Natural killer cell (primary cell): ENCODE data around the gene SLBP. TPM values are rescaled to one million over a fixed set of nuclear protein-coding genes. Genes with fewer than 3 reads are reported as not detected.
A peak's percentile ranks its signal among the peaks of the same experiment; 100 is the strongest.

Source experiments
- ATAC-seq, 3 donors: fragments of 150-1000 bp in 2 of 3; fragments of 200-7000 bp in 1 of 3; cut with Tn5 transposase; 1 replicate in 1 of 3; 2 replicates in 2 of 3; pipeline ENCODE4 v1.10.0; 2021; ENCODE audit warnings: mild to moderate bottlenecking in 2 of 3, moderate library complexity in 2 of 3
- DNase-seq, 2 donors: peaks; one replicate each; pipeline versions ENCODE4 v3.0.0 to v3.0.0-alpha.2; 2013 to 2021; ENCODE audit warnings: mixed read lengths in 1 of 2
- H3K27ac ChIP-seq: one replicate; pipeline ENCODE4 v1.5.1; 2013; ENCODE audit warnings: mild to moderate bottlenecking, low read length
- H3K27me3 ChIP-seq: one replicate; pipeline ENCODE4 v1.6.1; 2013; ENCODE audit warnings: low read length; ENCODE audit not compliant: control insufficient read depth, insufficient read depth
- H3K36me3 ChIP-seq: one replicate; pipeline ENCODE4 v1.6.1; 2013; ENCODE audit warnings: low read length; ENCODE audit not compliant: control insufficient read depth, insufficient read depth
- H3K4me1 ChIP-seq: one replicate; pipeline ENCODE4 v1.6.1; 2013; ENCODE audit warnings: low read length; ENCODE audit not compliant: control insufficient read depth, insufficient read depth
- H3K4me3 ChIP-seq: one replicate; pipeline ENCODE4 v1.5.1; 2013; ENCODE audit warnings: low read length
- H3K9me3 ChIP-seq: one replicate; pipeline ENCODE4 v1.6.1; 2013; ENCODE audit warnings: low read length; ENCODE audit not compliant: control insufficient read depth, insufficient read depth
- H3K27ac Mint-ChIP-seq, 2 donors: one replicate each; pipeline ENCODE4 v1.8.0; 2022; ENCODE audit warnings: mild to moderate bottlenecking in 2 of 2, mixed read lengths in 2 of 2, moderate library complexity in 1 of 2
- H3K27me3 Mint-ChIP-seq, 2 donors: one replicate each; pipeline ENCODE4 v1.8.0; 2022; ENCODE audit warnings: low read depth in 2 of 2, mixed read lengths in 2 of 2
- H3K36me3 Mint-ChIP-seq: one replicate; pipeline ENCODE4 v1.8.0; 2022; ENCODE audit warnings: mixed read lengths
- H3K4me1 Mint-ChIP-seq, 2 donors: one replicate each; pipeline ENCODE4 v1.8.0; 2022; ENCODE audit warnings: mixed read lengths in 2 of 2
- H3K4me3 Mint-ChIP-seq: one replicate; pipeline ENCODE4 v1.8.0; 2022; ENCODE audit warnings: mild to moderate bottlenecking, moderate library complexity, mixed read lengths
- H3K9me3 Mint-ChIP-seq, 2 donors: one replicate each; pipeline ENCODE4 v1.8.0; 2022; ENCODE audit warnings: mixed read lengths in 2 of 2
- WGBS: methylation state at CpG from one replicate; pipeline ENCODE4 v1.1.7; 2013; ENCODE audit warnings: missing lambda C conversion rate; ENCODE audit not compliant: insufficient coverage; 5-methylcytosine and 5-hydroxymethylcytosine counted together
- intact Hi-C: fragments of 100-400 bp; cut with micrococcal nuclease; formaldehyde crosslinking; loops from one replicate; pipeline ENCODE4 v1.14.2; 2022
- total RNA-seq, 4 donors: library from RNA; stranded (reverse); fragments of 120-200 nt in 1 of 4; gene quantifications; one replicate each; pipeline versions ENCODE4 v1.2.3 to v1.2.4, GENCODE V29; 2013 to 2022
- TF ChIP-seq, protein P1 (sequence below): fragments of 200-600 bp; IDR thresholded peaks from one replicate; pipeline ENCODE4 v1.8.0; 2022; ENCODE audit warnings: antibody characterized with exemption

The SLBP gene
- total RNA-seq, 3 donors from 2014 or later (not counting 1 experiment from before 2014, with no cell fraction given) = 29.5 to 38.8 (median 38.6) TPM

DNA sequence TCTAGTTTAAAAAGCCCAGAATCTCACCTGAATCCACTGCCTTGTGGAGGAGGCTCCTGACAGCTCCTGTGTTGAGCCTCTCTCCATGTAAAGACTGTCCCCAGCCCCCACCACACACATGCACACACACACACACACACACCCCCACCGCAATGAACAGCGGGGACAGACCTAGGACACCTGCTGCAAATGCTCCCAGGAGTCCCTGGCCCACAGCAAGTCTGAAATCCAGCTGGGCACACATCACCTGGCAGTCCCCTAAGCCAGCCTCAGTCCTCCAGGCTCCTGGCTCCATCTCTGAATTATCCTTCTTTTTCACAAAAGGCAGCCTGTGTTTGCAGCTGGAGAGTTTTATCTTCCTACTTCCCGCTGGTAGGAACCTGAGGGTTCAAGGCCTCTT is 21.4 kb downstream of the SLBP start:
- TF ChIP-seq, protein P1, sequence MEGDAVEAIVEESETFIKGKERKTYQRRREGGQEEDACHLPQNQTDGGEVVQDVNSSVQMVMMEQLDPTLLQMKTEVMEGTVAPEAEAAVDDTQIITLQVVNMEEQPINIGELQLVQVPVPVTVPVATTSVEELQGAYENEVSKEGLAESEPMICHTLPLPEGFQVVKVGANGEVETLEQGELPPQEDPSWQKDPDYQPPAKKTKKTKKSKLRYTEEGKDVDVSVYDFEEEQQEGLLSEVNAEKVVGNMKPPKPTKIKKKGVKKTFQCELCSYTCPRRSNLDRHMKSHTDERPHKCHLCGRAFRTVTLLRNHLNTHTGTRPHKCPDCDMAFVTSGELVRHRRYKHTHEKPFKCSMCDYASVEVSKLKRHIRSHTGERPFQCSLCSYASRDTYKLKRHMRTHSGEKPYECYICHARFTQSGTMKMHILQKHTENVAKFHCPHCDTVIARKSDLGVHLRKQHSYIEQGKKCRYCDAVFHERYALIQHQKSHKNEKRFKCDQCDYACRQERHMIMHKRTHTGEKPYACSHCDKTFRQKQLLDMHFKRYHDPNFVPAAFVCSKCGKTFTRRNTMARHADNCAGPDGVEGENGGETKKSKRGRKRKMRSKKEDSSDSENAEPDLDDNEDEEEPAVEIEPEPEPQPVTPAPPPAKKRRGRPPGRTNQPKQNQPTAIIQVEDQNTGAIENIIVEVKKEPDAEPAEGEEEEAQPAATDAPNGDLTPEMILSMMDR = no peak
- Mint-ChIP-seq H3K27me3 (no peaks in the 10 kb centered on the region), H3K9me3 (no peaks in the 10 kb centered on the region), H3K4me3 (no peak overlapping the region), H3K4me1 (no peaks in the 10 kb centered on the region), H3K36me3 (no peaks in the 10 kb centered on the region), H3K27ac (no peak overlapping the region)
- Histone ChIP-seq H3K36me3 (peaks cover 35% of the 10 kb centered on the region), H3K4me1 (no peaks in the 10 kb centered on the region), H3K9me3 (no peaks in the 10 kb centered on the region), H3K4me3 (no peak overlapping the region), H3K27ac (no peak overlapping the region), H3K27me3 (no peaks in the 10 kb centered on the region)
- 100% methylated on average over 3 of the region's 3 CpGs for WGBS
- intact Hi-C loops = no loop called here
- DNase-seq = no peak
- ATAC-seq = no peak

- peaks cover 7 to 11% of the 10 kb centered on the region in 2 donors for H3K4me1 Mint-ChIP-seq
- peak overlapping the region; percentile 50 for H3K4me3 Mint-ChIP-seq
- intact Hi-C loops = no loop called here
- no peaks in the 10 kb centered on the region for H3K36me3 Mint-ChIP-seq
- no peak overlapping the region for H3K27ac Mint-ChIP-seq
- Histone ChIP-seq H3K36me3 (peaks cover 5% of the 10 kb centered on the region), H3K4me1 (peaks cover 17% of the 10 kb centered on the region), H3K4me3 (no peak overlapping the region), H3K9me3 (no peaks in the 10 kb centered on the region), H3K27ac (no peak overlapping the region), H3K27me3 (no peaks in the 10 kb centered on the region)
- TF ChIP-seq, protein P1 = no peak
- DNase-seq = no peak
- WGBS = 81% methylated on average over 7 of the region's 7 CpGs
- H3K27me3 Mint-ChIP-seq = no peaks in the 10 kb centered on the region
- no peak for ATAC-seq
- no peaks in the 10 kb centered on the region for H3K9me3 Mint-ChIP-seq
These were observed 25.6 kb downstream of the SLBP start for GRCh38 chr4:1686440-1687036.

- Histone ChIP-seq H3K4me1 (peaks cover 17% of the 10 kb centered on the region), H3K27me3 (no peaks in the 10 kb centered on the region), H3K9me3 (no peaks in the 10 kb centered on the region), H3K36me3 (no peaks in the 10 kb centered on the region), H3K27ac (no peak overlapping the region), H3K4me3 (no peak overlapping the region)
- Mint-ChIP-seq H3K9me3 (no peaks in the 10 kb centered on the region), H3K36me3 (no peaks in the 10 kb centered on the region), H3K4me1 (peaks cover 7 to 11% of the 10 kb centered on the region in 2 donors), H3K4me3 (no peak overlapping the region), H3K27me3 (no peaks in the 10 kb centered on the region), H3K27ac (no peak overlapping the region)
- no peak for ATAC-seq
- DNase-seq = peak in 1 of 2 donors; percentile 8
- intact Hi-C loops = no loop called here
- WGBS = 95% methylated on average over 22 of the region's 23 CpGs
- TF ChIP-seq, protein P1 = no peak
These were observed 26.6 kb downstream of the SLBP start for GRCh38 chr4:1685235-1686150.
